Activated CD4-positive, alpha-beta T cell treated with anti-CD3 and anti-CD28 coated beads, Interleukin-2, amount 10 ng/mL, durations not matched to agents 7 days and 5 days (primary cell): ENCODE results near the gene ID3. TPM values are rescaled to one million over a fixed set of nuclear protein-coding genes. Genes with fewer than 3 reads are reported as not detected.

ENCODE experiments used
- CTCF ChIA-PET: fragments of 350-600 bp; sonication (Branson Sonifier 250); formaldehyde crosslinking; loops from one replicate; lab custom pipeline; 2021; ENCODE audit warnings: antibody characterized with exemption; lab: Charles Lee
- POLR2A ChIA-PET: fragments of 350-600 bp; sonication (Branson Sonifier 250); formaldehyde crosslinking; loops from one replicate; lab custom pipeline; 2021; ENCODE audit warnings: antibody characterized with exemption; lab: Charles Lee
- DNase-seq: peaks from one replicate; pipeline ENCODE4 v3.0.0-alpha.2; 2020
- H3K27ac Mint-ChIP-seq: one replicate; pipeline ENCODE4 v1.8.0; 2021; ENCODE audit warnings: mild to moderate bottlenecking, moderate library complexity, mixed read lengths
- H3K27me3 Mint-ChIP-seq: one replicate; pipeline ENCODE4 v1.8.0; 2021; ENCODE audit warnings: mixed read lengths
- H3K36me3 Mint-ChIP-seq: one replicate; pipeline ENCODE4 v1.8.0; 2021; ENCODE audit warnings: low read depth, mixed read lengths
- H3K4me1 Mint-ChIP-seq: one replicate; pipeline ENCODE4 v1.8.0; 2021; ENCODE audit warnings: mixed read lengths
- H3K4me3 Mint-ChIP-seq: one replicate; pipeline ENCODE4 v1.8.0; 2021; ENCODE audit warnings: mild to moderate bottlenecking, moderate library complexity, mixed read lengths
- H3K9me3 Mint-ChIP-seq: one replicate; pipeline ENCODE4 v1.8.0; 2021; ENCODE audit warnings: mixed read lengths
- total RNA-seq, 2 experiments: library from RNA; stranded (reverse); gene quantifications; one replicate each; pipeline ENCODE4 v1.2.3, GENCODE V29; 2021

ID3 gene
- total RNA-seq, 2 experiments from 2014 or later: 62.7 to 65.2 TPM

GRCh38 chr1:23582820-23583219 lies 23.5 kb upstream of the ID3 start:
- no peaks in the 10 kb centered on the region for H3K36me3 Mint-ChIP-seq
- no peak for DNase-seq
- H3K27ac Mint-ChIP-seq: no peak overlapping the region
- H3K27me3 Mint-ChIP-seq: no peaks in the 10 kb centered on the region
- ChIA-PET CTCF (interaction anchor here (1.1 kb wide), 1 partner anchor 27 kb away, joined by 3 read pairs; no protein-coding TSS in a partner anchor), POLR2A (no interaction called here)
- H3K4me3 Mint-ChIP-seq: no peak overlapping the region
- H3K4me1 Mint-ChIP-seq: peaks cover 19% of the 10 kb centered on the region
- H3K9me3 Mint-ChIP-seq: no peaks in the 10 kb centered on the region

DNA sequence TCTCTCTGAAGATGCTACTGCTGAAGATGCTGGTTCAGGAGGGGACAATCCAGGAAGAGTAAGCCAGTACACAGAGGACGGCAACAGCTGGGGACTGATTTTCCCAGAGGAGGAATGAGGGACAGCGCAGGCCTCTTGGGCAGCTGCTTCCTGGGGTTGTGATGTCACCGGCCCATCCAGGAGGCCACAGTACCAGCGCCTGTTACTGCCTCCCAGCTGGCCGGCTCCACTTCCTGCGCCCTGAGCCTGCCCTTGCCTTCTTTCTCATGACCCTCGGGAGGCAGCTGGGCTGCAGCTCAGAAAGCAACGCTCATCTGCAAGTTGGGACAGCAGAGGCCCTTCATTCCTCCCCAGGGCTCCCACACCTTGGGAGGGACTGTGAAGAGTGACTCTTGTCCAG lies 21.9 kb upstream of the ID3 start:
- no peak overlapping the region for H3K27ac Mint-ChIP-seq
- H3K9me3 Mint-ChIP-seq: no peaks in the 10 kb centered on the region
- no peak for DNase-seq
- ChIA-PET CTCF (interaction anchor here (0.8 to 1.4 kb wide), 4 partner anchors 9 to 84 kb away, joined by 3 read pairs; no protein-coding TSS in a partner anchor), POLR2A (no interaction called here)
- H3K4me1 Mint-ChIP-seq: peaks cover 34% of the 10 kb centered on the region
- no peaks in the 10 kb centered on the region for H3K27me3 Mint-ChIP-seq
- no peak overlapping the region for H3K4me3 Mint-ChIP-seq
- H3K36me3 Mint-ChIP-seq: no peaks in the 10 kb centered on the region

DNA sequence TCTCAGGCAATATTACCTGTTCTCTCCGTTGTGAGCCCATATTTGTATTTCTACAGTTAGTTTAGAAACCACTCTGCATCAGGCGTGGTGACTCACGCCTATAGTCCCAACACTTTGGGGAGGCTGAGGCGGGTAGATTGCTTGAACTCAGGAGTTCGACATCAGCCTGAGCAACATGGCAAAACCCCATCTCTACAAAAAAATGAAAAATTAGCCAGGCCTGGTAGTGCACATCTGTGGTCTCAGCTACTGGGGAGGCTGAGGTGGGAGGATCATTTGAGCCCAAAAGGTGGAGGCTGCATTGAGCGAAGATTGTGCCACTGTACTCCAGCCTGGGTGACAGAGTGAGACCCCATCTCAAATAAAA lies 19.7 kb upstream of the ID3 start:
- ChIA-PET POLR2A (interaction anchor here (0.5 kb wide), 1 partner anchor 20 kb away, joined by 3 read pairs; no protein-coding TSS in a partner anchor), CTCF (interaction anchor here (1.0 kb wide), 1 partner anchor 58 kb away, joined by 3 read pairs; no protein-coding TSS in a partner anchor)
- Mint-ChIP-seq H3K4me3 (no peak overlapping the region), H3K4me1 (peaks cover 46% of the 10 kb centered on the region), H3K27me3 (no peaks in the 10 kb centered on the region), H3K27ac (peak overlapping the region; percentile 20), H3K36me3 (peaks cover 2% of the 10 kb centered on the region), H3K9me3 (no peaks in the 10 kb centered on the region)
- no peak for DNase-seq

- Mint-ChIP-seq H3K9me3 (no peaks in the 10 kb centered on the region), H3K36me3 (peaks cover 2% of the 10 kb centered on the region), H3K27me3 (no peaks in the 10 kb centered on the region), H3K27ac (peak overlapping the region; percentile 44), H3K4me3 (no peak overlapping the region), H3K4me1 (peaks cover 46% of the 10 kb centered on the region)
- POLR2A ChIA-PET: interaction anchor here (2.1 kb wide), 1 partner anchor 20 kb away, joined by 16 read pairs; the partner anchor contains the start of gene ID3
- no peak for DNase-seq
- CTCF ChIA-PET: interaction anchor here (1.0 kb wide), 1 partner anchor 59 kb away, joined by 3 read pairs; no protein-coding TSS in a partner anchor
These were observed 19.2 kb upstream of the ID3 start for GRCh38 chr1:23578311-23578996.

DNA sequence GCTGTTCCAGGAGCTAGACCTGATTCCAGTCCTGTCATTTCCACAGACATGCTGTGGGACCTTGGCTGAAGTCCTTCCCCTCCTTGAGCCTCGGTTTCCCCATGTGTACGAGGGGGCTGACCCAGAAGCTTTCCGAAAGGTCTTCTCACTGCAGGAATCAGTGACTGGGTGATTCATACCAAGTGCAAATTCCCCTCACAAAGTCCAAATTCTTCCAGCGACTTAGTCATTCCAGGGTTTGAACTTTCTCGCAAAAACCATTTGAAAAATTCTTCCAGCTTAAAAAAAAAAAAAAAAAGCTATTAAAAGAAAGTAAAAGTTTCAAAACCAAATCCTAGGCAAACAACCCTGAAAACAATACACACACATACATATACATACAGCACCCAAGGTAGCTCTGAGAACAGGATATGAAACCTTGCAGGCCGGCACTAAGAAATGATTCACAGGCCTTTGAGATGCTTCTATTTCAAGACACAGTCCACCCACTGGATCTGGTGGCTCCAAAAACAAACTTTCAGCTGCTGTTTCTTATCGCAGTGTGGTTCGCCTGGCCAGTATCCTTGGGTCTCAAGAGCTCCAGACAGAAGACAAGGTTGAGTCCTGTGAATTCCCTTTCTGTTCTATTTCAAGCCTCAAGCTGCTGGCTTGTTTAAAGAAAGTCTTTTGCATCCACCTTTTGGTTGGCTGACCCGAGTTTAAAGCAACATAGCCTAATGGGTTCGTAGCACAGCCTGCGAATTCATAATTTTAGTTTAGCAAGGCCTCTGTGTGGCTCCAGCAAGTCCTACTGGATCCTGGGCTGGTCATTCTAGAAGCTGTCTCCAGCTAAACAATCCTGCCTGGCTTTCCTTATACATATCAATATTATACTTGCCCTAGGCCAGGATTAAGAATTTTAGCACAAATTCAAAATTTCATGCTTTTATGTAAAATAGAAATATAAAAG lies 18.0 kb upstream of the ID3 start:
- CTCF ChIA-PET: interaction anchor here (0.6 to 1.7 kb wide), 10 partner anchors 20 to 79 kb away, joined by 3 to 6 read pairs (median 4); partner anchors contain the start of gene E2F2
- Mint-ChIP-seq H3K9me3 (no peaks in the 10 kb centered on the region), H3K27me3 (no peaks in the 10 kb centered on the region), H3K36me3 (peaks cover 2% of the 10 kb centered on the region), H3K27ac (peak overlapping the region; percentile 90), H3K4me1 (peaks cover 46% of the 10 kb centered on the region), H3K4me3 (peak overlapping the region; percentile 51)
- POLR2A ChIA-PET: interaction anchor here (1.1 to 2.1 kb wide), 3 partner anchors 10 to 22 kb away, joined by 3 to 16 read pairs (median 3); partner anchors contain the start of gene ID3
- DNase-seq: peak; percentile 59

GRCh38 chr1:23576338-23577055 lies 17.2 kb upstream of the ID3 start:
- Mint-ChIP-seq H3K36me3 (peaks cover 2% of the 10 kb centered on the region), H3K9me3 (no peaks in the 10 kb centered on the region), H3K27me3 (peaks cover 2% of the 10 kb centered on the region), H3K27ac (peak overlapping the region; percentile 90), H3K4me3 (no peak overlapping the region), H3K4me1 (peaks cover 46% of the 10 kb centered on the region)
- ChIA-PET CTCF (interaction anchor here (0.9 to 1.7 kb wide), 11 partner anchors 8 to 45 kb away, joined by 3 to 6 read pairs (median 4); partner anchors contain the start of gene E2F2), POLR2A (interaction anchor here (1.1 to 2.1 kb wide), 3 partner anchors 10 to 22 kb away, joined by 3 to 16 read pairs (median 3); partner anchors contain the start of gene ID3)
- DNase-seq: no peak

DNA sequence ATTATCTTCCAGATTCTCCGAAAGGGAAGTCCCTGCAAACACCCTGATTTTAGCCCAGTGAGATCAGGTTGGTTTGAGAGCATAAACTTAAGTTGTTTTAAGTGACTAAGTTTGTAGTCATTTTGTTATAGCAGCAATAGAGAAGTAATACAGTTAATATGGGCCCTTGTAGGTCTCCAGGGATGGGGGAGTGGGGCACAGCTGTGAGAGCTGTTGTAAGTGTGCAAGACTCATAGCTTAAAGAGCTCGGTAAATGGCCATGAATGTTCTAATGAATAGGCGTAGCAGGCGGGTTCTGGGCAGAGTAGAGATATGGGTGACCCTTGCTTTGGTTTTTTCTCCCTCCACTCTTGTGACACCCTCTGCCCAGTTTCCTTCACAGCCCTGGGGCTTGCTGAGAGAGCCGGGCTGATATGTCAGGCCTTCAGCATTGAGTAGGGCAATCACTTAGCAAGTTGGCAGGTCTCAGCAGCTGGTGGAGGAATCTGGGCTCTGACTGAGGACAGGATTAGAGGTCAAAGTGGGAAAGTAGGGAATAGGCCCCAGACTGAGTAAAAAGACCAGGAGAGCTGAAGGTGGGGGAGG lies 16.0 kb upstream of the ID3 start:
- H3K4me3 Mint-ChIP-seq: no peak overlapping the region
- POLR2A ChIA-PET: no interaction called here
- H3K27me3 Mint-ChIP-seq: peaks cover 9% of the 10 kb centered on the region
- no peak for DNase-seq
- no peak overlapping the region for H3K27ac Mint-ChIP-seq
- peaks cover 2% of the 10 kb centered on the region for H3K36me3 Mint-ChIP-seq
- no peaks in the 10 kb centered on the region for H3K9me3 Mint-ChIP-seq
- CTCF ChIA-PET: interaction anchor here (0.9 to 1.1 kb wide), 3 partner anchors 9 to 25 kb away, joined by 3 to 4 read pairs (median 4); no protein-coding TSS in a partner anchor
- peaks cover 43% of the 10 kb centered on the region for H3K4me1 Mint-ChIP-seq

GRCh38 chr1:23574265-23574754 lies 15.0 kb upstream of the ID3 start:
- no peak for DNase-seq
- ChIA-PET POLR2A (no interaction called here), CTCF (interaction anchor here (0.7 to 1.4 kb wide), 2 partner anchors 11 to 77 kb away, joined by 3 read pairs; no protein-coding TSS in a partner anchor)
- Mint-ChIP-seq H3K27ac (no peak overlapping the region), H3K4me1 (peaks cover 42% of the 10 kb centered on the region), H3K27me3 (peaks cover 17% of the 10 kb centered on the region), H3K36me3 (peaks cover 2% of the 10 kb centered on the region), H3K9me3 (no peaks in the 10 kb centered on the region), H3K4me3 (no peak overlapping the region)

GRCh38 chr1:23573574-23574182 lies 14.4 kb upstream of the ID3 start:
- CTCF ChIA-PET: interaction anchor here (0.7 to 2.3 kb wide), 3 partner anchors 11 to 76 kb away, joined by 3 to 6 read pairs (median 3); no protein-coding TSS in a partner anchor
- Mint-ChIP-seq H3K4me3 (no peak overlapping the region), H3K4me1 (peaks cover 38% of the 10 kb centered on the region), H3K9me3 (no peaks in the 10 kb centered on the region), H3K27ac (no peak overlapping the region), H3K36me3 (peaks cover 2% of the 10 kb centered on the region), H3K27me3 (peaks cover 23% of the 10 kb centered on the region)
- no peak for DNase-seq
- POLR2A ChIA-PET: no interaction called here

- Mint-ChIP-seq H3K9me3 (no peaks in the 10 kb centered on the region), H3K36me3 (peaks cover 8% of the 10 kb centered on the region), H3K4me1 (peaks cover 24% of the 10 kb centered on the region), H3K27me3 (peaks cover 34% of the 10 kb centered on the region), H3K27ac (no peak overlapping the region), H3K4me3 (no peak overlapping the region)
- DNase-seq: no peak
- POLR2A ChIA-PET: no interaction called here
- CTCF ChIA-PET: interaction anchor here (0.7 to 2.3 kb wide), 5 partner anchors 8 to 34 kb away, joined by 3 to 6 read pairs (median 4); no protein-coding TSS in a partner anchor
These were observed 12.2 kb upstream of the ID3 start for GRCh38 chr1:23571465-23571864.
